Karpas-422 (cell line): ENCODE data around the gene DSCAM. TPM values are rescaled to one million over a fixed set of nuclear protein-coding genes. Genes with fewer than 3 reads are reported as not detected.
"Not testable (repeated sequence)": the region's sequence is repeated elsewhere in the genome, so short reads cannot be mapped to it uniquely, and the experiment has no call there.

Source experiments
- DNase-seq: peaks from one replicate; pipeline ENCODE4 v3.0.0-alpha.2; 2015
- H2AFZ ChIP-seq: fragments of 200-600 bp; sonication (generic); 2 replicates; pipeline ENCODE4 v1.6.1; 2014; ENCODE audit warnings: antibody characterized with exemption, low read length, mixed read lengths
- H3K27ac ChIP-seq: fragments of 200-600 bp; sonication (generic); 2 replicates; pipeline ENCODE4 v1.5.1; 2014; ENCODE audit warnings: mild to moderate bottlenecking, low read length, moderate library complexity
- H3K27me3 ChIP-seq: fragments of 200-600 bp; sonication (generic); 2 replicates; pipeline ENCODE4 v1.6.1; 2014; ENCODE audit warnings: low read length, mixed read lengths
- H3K36me3 ChIP-seq: fragments of 200-600 bp; sonication (generic); 2 replicates; pipeline ENCODE4 v1.6.1; 2014; ENCODE audit warnings: low read length, mixed read lengths; ENCODE audit not compliant: insufficient read depth
- H3K4me1 ChIP-seq: fragments of 200-600 bp; sonication (generic); 2 replicates; pipeline ENCODE4 v1.6.1; 2014; ENCODE audit warnings: mild to moderate bottlenecking, low read length, mixed read lengths
- H3K4me2 ChIP-seq: fragments of 200-600 bp; sonication (generic); 2 replicates; pipeline ENCODE4 v1.6.1; 2014; ENCODE audit warnings: low read length, low read depth, mild to moderate bottlenecking; ENCODE audit not compliant: poor library complexity, severe bottlenecking
- H3K4me3 ChIP-seq: fragments of 200-600 bp; sonication (generic); 2 replicates; pipeline ENCODE4 v1.5.1; 2014; ENCODE audit warnings: mild to moderate bottlenecking, antibody characterized with exemption, low read length, mixed read lengths
- H3K79me2 ChIP-seq: fragments of 200-600 bp; sonication (generic); 2 replicates; pipeline ENCODE4 v1.6.1; 2014; ENCODE audit warnings: mild to moderate bottlenecking, low read length, mixed read lengths
- H3K9ac ChIP-seq: fragments of 200-600 bp; sonication (generic); 2 replicates; pipeline ENCODE4 v1.6.0; 2014; ENCODE audit warnings: low read length
- H3K9me2 ChIP-seq: fragments of 200-600 bp; sonication (generic), shearing (Covaris generic); replicated peaks from 2 replicates; pipeline ENCODE4 v1.6.0; 2014; ENCODE audit warnings: mild to moderate bottlenecking, low read length, moderate library complexity; ENCODE audit not compliant: insufficient read depth
- H3K9me3 ChIP-seq: fragments of 300-700, 200-600 bp; sonication (generic); 2 replicates; pipeline ENCODE4 v1.6.1; 2014; ENCODE audit warnings: low read length, mixed read lengths
- H4K20me1 ChIP-seq: fragments of 200-600 bp; sonication (generic); 2 replicates; pipeline ENCODE4 v1.6.1; 2014; ENCODE audit warnings: mild to moderate bottlenecking, antibody characterized with exemption, low read length, low read depth; ENCODE audit not compliant: insufficient read depth
- total RNA-seq: library from RNA; depleted of rRNA; stranded (reverse); fragments of >200 nt; shearing (Covaris generic); gene quantifications from 2 replicates; pipeline ENCODE4 v1.2.3, GENCODE V29; 2014; ENCODE audit warnings: low replicate concordance

The DSCAM gene
- total RNA-seq, 1 experiment from 2014 or later = not detected

DNA sequence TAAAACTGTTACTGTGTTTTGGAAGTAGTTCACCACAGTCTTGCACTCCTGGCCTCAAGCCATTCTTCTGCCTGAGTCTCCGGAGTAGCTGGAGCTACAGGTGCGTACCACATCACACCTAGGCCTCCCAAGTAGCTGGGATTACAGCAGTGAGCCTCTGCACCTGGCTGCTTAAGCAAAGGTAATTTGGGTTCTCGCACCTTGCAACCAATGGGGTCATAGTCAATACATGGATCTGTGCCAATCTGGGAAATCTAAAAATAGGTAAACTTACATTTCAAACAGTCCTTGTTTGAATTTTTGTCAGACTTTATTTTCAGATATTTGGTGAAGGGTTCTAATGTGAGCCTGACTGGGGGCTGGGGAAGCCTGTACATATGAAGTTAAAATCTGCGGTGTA lies 513.2 kb downstream of the DSCAM start:
- H3K27me3 ChIP-seq = no peaks in the 10 kb centered on the region
- H3K9me2 ChIP-seq = no peaks in the 10 kb centered on the region; the same call in 1 of the 2 replicates
- H3K79me2 ChIP-seq = no peaks in the 10 kb centered on the region
- no peak overlapping the region for H2AFZ ChIP-seq
- no peaks in the 10 kb centered on the region for H4K20me1 ChIP-seq
- DNase-seq = no peak
- H3K36me3 ChIP-seq = no peaks in the 10 kb centered on the region
- H3K27ac ChIP-seq = no peak overlapping the region
- H3K9ac ChIP-seq = no peak overlapping the region
- no peaks in the 10 kb centered on the region for H3K4me1 ChIP-seq
- no peak overlapping the region for H3K4me3 ChIP-seq
- no peak overlapping the region for H3K4me2 ChIP-seq
- H3K9me3 ChIP-seq = no peaks in the 10 kb centered on the region

GRCh38 chr21:40331804-40332203 lies 515.2 kb downstream of the DSCAM start:
- DNase-seq = no peak
- no peak overlapping the region for H2AFZ ChIP-seq
- H3K4me3 ChIP-seq = no peak overlapping the region
- no peak overlapping the region for H3K4me2 ChIP-seq
- no peak overlapping the region for H3K9ac ChIP-seq
- H3K27me3 ChIP-seq = no peaks in the 10 kb centered on the region
- no peak overlapping the region for H3K27ac ChIP-seq
- H3K79me2 ChIP-seq = no peaks in the 10 kb centered on the region
- H3K9me2 ChIP-seq = no peaks in the 10 kb centered on the region
- H3K4me1 ChIP-seq = no peaks in the 10 kb centered on the region
- H3K36me3 ChIP-seq = no peaks in the 10 kb centered on the region
- H3K9me3 ChIP-seq = no peaks in the 10 kb centered on the region
- no peaks in the 10 kb centered on the region for H4K20me1 ChIP-seq

- Histone ChIP-seq H3K4me3 (no peak overlapping the region), H3K9me3 (no peaks in the 10 kb centered on the region), H3K27ac (no peak overlapping the region), H3K27me3 (no peaks in the 10 kb centered on the region), H3K4me2 (no peak overlapping the region), H3K4me1 (no peaks in the 10 kb centered on the region), H3K9ac (no peak overlapping the region), H3K36me3 (no peaks in the 10 kb centered on the region), H4K20me1 (no peaks in the 10 kb centered on the region), H2AFZ (no peak overlapping the region), H3K9me2 (no peaks in the 10 kb centered on the region), H3K79me2 (no peaks in the 10 kb centered on the region)
- no peak for DNase-seq
Observed at GRCh38 chr21:40331172-40331571, 515.8 kb downstream of the DSCAM start.

GRCh38 chr21:40324389-40324788 lies 522.6 kb downstream of the DSCAM start:
- no peak for DNase-seq
- Histone ChIP-seq H3K4me2 (no peak overlapping the region), H4K20me1 (no peaks in the 10 kb centered on the region), H2AFZ (no peak overlapping the region), H3K9me3 (peaks cover 12% of the 10 kb centered on the region), H3K79me2 (no peaks in the 10 kb centered on the region), H3K27me3 (no peaks in the 10 kb centered on the region), H3K9ac (no peak overlapping the region), H3K36me3 (no peaks in the 10 kb centered on the region), H3K9me2 (no peaks in the 10 kb centered on the region), H3K4me3 (no peak overlapping the region), H3K4me1 (no peaks in the 10 kb centered on the region), H3K27ac (no peak overlapping the region)

GRCh38 chr21:40320718-40321117 lies 526.2 kb downstream of the DSCAM start:
- not testable (repeated sequence) for H3K36me3 ChIP-seq, H2AFZ ChIP-seq, H4K20me1 ChIP-seq, DNase-seq, H3K27me3 ChIP-seq, H3K79me2 ChIP-seq, H3K9ac ChIP-seq, H3K4me1 ChIP-seq, H3K4me2 ChIP-seq, H3K9me2 ChIP-seq, H3K27ac ChIP-seq, H3K4me3 ChIP-seq
- peaks cover 16% of the 10 kb centered on the region for H3K9me3 ChIP-seq

- no peak overlapping the region for H3K4me2 ChIP-seq
- H3K9ac ChIP-seq = no peak overlapping the region
- no peak overlapping the region for H3K4me3 ChIP-seq
Observed at GRCh38 chr21:40318371-40318770, 528.6 kb downstream of the DSCAM start.

GRCh38 chr21:40316104-40316503 lies 530.9 kb downstream of the DSCAM start:
- Histone ChIP-seq H3K79me2 (no peaks in the 10 kb centered on the region), H3K9me2 (no peaks in the 10 kb centered on the region), H3K9ac (no peak overlapping the region), H3K27me3 (no peaks in the 10 kb centered on the region), H2AFZ (no peak overlapping the region), H3K4me3 (no peak overlapping the region), H3K4me1 (no peaks in the 10 kb centered on the region), H3K27ac (no peak overlapping the region), H4K20me1 (no peaks in the 10 kb centered on the region), H3K9me3 (peaks cover 7% of the 10 kb centered on the region), H3K4me2 (no peak overlapping the region), H3K36me3 (no peaks in the 10 kb centered on the region)
- DNase-seq = no peak

More at GRCh38 chr21:40318371-40318770, 528.6 kb downstream of the DSCAM start:
- no peak overlapping the region for H3K27ac ChIP-seq
- no peaks in the 10 kb centered on the region for H3K9me2 ChIP-seq
- no peak for DNase-seq
- H3K79me2 ChIP-seq = no peaks in the 10 kb centered on the region
- H3K27me3 ChIP-seq = no peaks in the 10 kb centered on the region
- H4K20me1 ChIP-seq = no peaks in the 10 kb centered on the region
- peaks cover 14% of the 10 kb centered on the region for H3K9me3 ChIP-seq
- H2AFZ ChIP-seq = no peak overlapping the region
- H3K36me3 ChIP-seq = no peaks in the 10 kb centered on the region
- no peaks in the 10 kb centered on the region for H3K4me1 ChIP-seq

- peaks cover 7% of the 10 kb centered on the region for H3K9me3 ChIP-seq
- H3K36me3 ChIP-seq = no peaks in the 10 kb centered on the region
- no peaks in the 10 kb centered on the region for H4K20me1 ChIP-seq
- no peaks in the 10 kb centered on the region for H3K4me1 ChIP-seq
- H3K79me2 ChIP-seq = no peaks in the 10 kb centered on the region
- H2AFZ ChIP-seq = no peak overlapping the region
- no peak overlapping the region for H3K4me2 ChIP-seq
- no peaks in the 10 kb centered on the region for H3K27me3 ChIP-seq
- H3K4me3 ChIP-seq = no peak overlapping the region
- no peak for DNase-seq
- no peak overlapping the region for H3K27ac ChIP-seq
- no peaks in the 10 kb centered on the region for H3K9me2 ChIP-seq
- no peak overlapping the region for H3K9ac ChIP-seq
Observed at GRCh38 chr21:40315626-40316025, 531.3 kb downstream of the DSCAM start.

GRCh38 chr21:40313260-40313659 lies 533.7 kb downstream of the DSCAM start:
- Histone ChIP-seq H3K79me2 (no peaks in the 10 kb centered on the region), H3K9ac (no peak overlapping the region), H3K4me1 (no peaks in the 10 kb centered on the region), H3K27ac (no peak overlapping the region), H3K27me3 (no peaks in the 10 kb centered on the region), H3K4me2 (no peak overlapping the region), H3K36me3 (no peaks in the 10 kb centered on the region), H3K9me3 (peaks cover 11% of the 10 kb centered on the region), H3K4me3 (no peak overlapping the region), H4K20me1 (no peaks in the 10 kb centered on the region), H2AFZ (no peak overlapping the region), H3K9me2 (no peaks in the 10 kb centered on the region)
- no peak for DNase-seq
